SK-N-SH (cell line): ENCODE results near the gene CCNJL. TPM values are rescaled to one million over a fixed set of nuclear protein-coding genes. Genes with fewer than 3 reads are reported as not detected.

Experiments
- CTCF ChIA-PET: fragments of 300-600, 350-600 bp; formaldehyde crosslinking; extraction: SDS; loops from one replicate; lab custom pipeline; 2021; lab: Yijun Ruan, JAX
- POLR2A ChIA-PET: fragments of 350-600 bp; sonication (Branson Sonifier 250); formaldehyde crosslinking; extraction: SDS; loops from one replicate; lab custom pipeline; 2020; ENCODE audit warnings: antibody characterized with exemption, inconsistent platforms; lab: Yijun Ruan, JAX
- DNase-seq: peaks from one replicate; pipeline ENCODE4 v3.0.0; 2012
- H2AFZ ChIP-seq: fragments of 200-600 bp; sonication (generic); 2 replicates; pipeline ENCODE4 v1.8.1; 2016; ENCODE audit warnings: antibody characterized with exemption, mild to moderate bottlenecking, low read depth
- H3F3A ChIP-seq: fragments of 200-600 bp; sonication (generic); replicated peaks from 2 replicates; pipeline ENCODE3; 2016; ENCODE audit warnings: antibody characterized with exemption, mild to moderate bottlenecking; ENCODE audit not compliant: insufficient read depth
- H3K27ac ChIP-seq, 2 experiments: fragments of 200-500 bp in 1 of 2; fragments of 200-600 bp in 1 of 2; sonication (Bioruptor generic) in 1 of 2; sonication (generic), shearing (Covaris generic) in 1 of 2; 2 replicates each; pipeline versions ENCODE4 v1.5.1 to v1.6.1; 2014 to 2016; ENCODE audit warnings: low read depth in 2 of 2, inconsistent platforms in 1 of 2, low read length in 1 of 2, mild to moderate bottlenecking in 1 of 2, mixed read lengths in 1 of 2
- H3K27me3 ChIP-seq: fragments of 200-600 bp; sonication (generic), shearing (Covaris generic); 2 replicates; pipeline ENCODE4 v1.6.1; 2016; ENCODE audit warnings: mixed run types; ENCODE audit not compliant: insufficient read depth
- H3K36me3 ChIP-seq, 2 experiments: fragments of 200-500 bp in 1 of 2; fragments of 200-600 bp in 1 of 2; sonication (Bioruptor generic) in 1 of 2; sonication (generic) in 1 of 2; replicated peaks in 1 of 2; 2 replicates each; pipeline versions ENCODE3 to v1.5.1; 2014 to 2016; ENCODE audit warnings: low read length in 1 of 2, mild to moderate bottlenecking in 1 of 2; ENCODE audit not compliant: insufficient read depth in 2 of 2, control insufficient read depth in 1 of 2
- H3K4me1 ChIP-seq, 2 experiments: fragments of 200-500 bp in 1 of 2; fragments of 200-600 bp in 1 of 2; sonication (Bioruptor generic) in 1 of 2; sonication (generic), shearing (Covaris generic) in 1 of 2; 2 replicates each; pipeline versions ENCODE4 v1.5.1 to v1.6.1; 2014 to 2016; ENCODE audit warnings: low read depth in 1 of 2, low read length in 1 of 2, mixed run types in 1 of 2; ENCODE audit not compliant: insufficient read depth in 2 of 2, control insufficient read depth in 1 of 2
- H3K4me2 ChIP-seq: fragments of 200-600 bp; sonication (generic), shearing (Covaris generic); 2 replicates; pipeline ENCODE4 v1.6.1; 2017; ENCODE audit warnings: mixed run types
- H3K4me3 ChIP-seq, 2 experiments: fragments of 200-500 bp in 1 of 2; fragments of 200-600 bp in 1 of 2; sonication (Bioruptor generic) in 1 of 2; sonication (generic), shearing (Covaris generic) in 1 of 2; 2 replicates each; pipeline versions ENCODE4 v1.5.1 to v1.8.1; 2014 to 2016; ENCODE audit warnings: low read depth in 2 of 2, inconsistent platforms in 1 of 2, low read length in 1 of 2, mild to moderate bottlenecking in 1 of 2, mixed read lengths in 1 of 2, moderate library complexity in 1 of 2
- H3K79me2 ChIP-seq: fragments of 200-600 bp; sonication (generic); 2 replicates; pipeline ENCODE4 v1.8.1; 2017; ENCODE audit warnings: mild to moderate bottlenecking; ENCODE audit not compliant: insufficient read depth
- H3K9ac ChIP-seq: fragments of 200-600 bp; sonication (generic); 2 replicates; pipeline ENCODE4 v1.6.1; 2017; ENCODE audit warnings: mixed run types
- H3K9me2 ChIP-seq: fragments of 200-600 bp; sonication (generic); 2 replicates; pipeline ENCODE4 v1.6.1; 2017; ENCODE audit warnings: mixed run types
- H3K9me3 ChIP-seq: fragments of 200-600 bp; sonication (generic); 2 replicates; pipeline ENCODE4 v1.6.1; 2017; ENCODE audit warnings: mixed run types, mild to moderate bottlenecking, moderate library complexity
- H4K20me1 ChIP-seq: fragments of 200-600 bp; sonication (generic); 2 replicates; pipeline ENCODE4 v1.6.1; 2017; ENCODE audit warnings: mild to moderate bottlenecking, mixed run types; ENCODE audit not compliant: insufficient read depth
- CHD2 ChIP-seq: fragments of 150-350 bp; IDR thresholded peaks from 2 replicates; pipeline ENCODE4 v1.6.1; 2018; ENCODE audit warnings: low read length; ENCODE audit not compliant: partially characterized antibody
- ELF1 ChIP-seq: IDR thresholded peaks from 2 replicates; pipeline ENCODE4 v1.4.0; 2012
- EZH2phosphoT487 ChIP-seq: fragments of 200-600 bp; sonication (generic); IDR thresholded peaks from 2 replicates; pipeline ENCODE4 v1.6.1; 2017; ENCODE audit warnings: low read depth, mixed run types, mild to moderate bottlenecking, antibody characterized with exemption, moderate library complexity, borderline replicate concordance
- FOXJ3 ChIP-seq: sonication (generic); formaldehyde crosslinking; IDR thresholded peaks from 2 replicates; pipeline ENCODE4 v1.5.1; 2020; ENCODE audit warnings: mild to moderate bottlenecking, missing genetic modification reagents
- JUND ChIP-seq: IDR thresholded peaks from 2 replicates; pipeline ENCODE4 v1.4.0; 2012
- MXI1 ChIP-seq: IDR thresholded peaks from 2 replicates; pipeline ENCODE4 v1.6.1; 2012; ENCODE audit warnings: mild to moderate bottlenecking, low read depth, low read length, improper control_type of control experiment
- NFIC ChIP-seq: IDR thresholded peaks from 2 replicates; pipeline ENCODE4 v1.4.0; 2012; ENCODE audit warnings: borderline replicate concordance
- PBX3 ChIP-seq: IDR thresholded peaks from 2 replicates; pipeline ENCODE4; 2012
- RAD21 ChIP-seq: IDR thresholded peaks from 2 replicates; pipeline ENCODE4 v1.6.1; 2012; ENCODE audit warnings: mild to moderate bottlenecking, low read length
- RFX5 ChIP-seq: IDR thresholded peaks from 2 replicates; pipeline ENCODE4 v1.6.1; 2012; ENCODE audit warnings: mild to moderate bottlenecking, improper control_type of control experiment, low read length
- RXRA ChIP-seq: IDR thresholded peaks from 2 replicates; pipeline ENCODE4 v1.4.0; 2012; ENCODE audit warnings: low read depth, mild to moderate bottlenecking, borderline replicate concordance
- SIN3A ChIP-seq: IDR thresholded peaks from 2 replicates; pipeline ENCODE4 v1.6.1; 2012; ENCODE audit warnings: low read depth, mild to moderate bottlenecking, low read length, moderate library complexity, borderline replicate concordance
- SMC3 ChIP-seq: IDR thresholded peaks from 2 replicates; pipeline ENCODE4 v1.6.1; 2012; ENCODE audit warnings: low read depth, low read length, improper control_type of control experiment
- TCF12 ChIP-seq: IDR thresholded peaks from 2 replicates; pipeline ENCODE4 v1.4.0; 2012
- USF1 ChIP-seq: IDR thresholded peaks from 2 replicates; pipeline ENCODE4 v1.4.0; 2012; ENCODE audit warnings: low read depth, borderline replicate concordance
- YY1 ChIP-seq: IDR thresholded peaks from 2 replicates; pipeline ENCODE4 v1.4.0; 2012; ENCODE audit warnings: low read depth, mild to moderate bottlenecking
- WGBS: methylation state at CpG from one replicate; pipeline ENCODE4 v1.1.6; 2017; ENCODE audit warnings: low lambda C conversion rate; 5-methylcytosine and 5-hydroxymethylcytosine counted together
- polyA plus RNA-seq, 3 experiments: library from polyadenylated mRNA; depleted of rRNA; stranded (reverse); fragments of >200 nt; gene quantifications; 2 replicates each; pipeline ENCODE4 v1.2.3, GENCODE V29; 2012
- TF ChIP-seq, protein P1 (sequence below): fragments of 150-350 bp; IDR thresholded peaks from 2 replicates; pipeline ENCODE4 v1.6.1; 2017; ENCODE audit warnings: antibody characterized with exemption, low read length, low read depth, borderline replicate concordance
- TF ChIP-seq, protein P2 (sequence below): IDR thresholded peaks from 2 replicates; pipeline ENCODE4 v1.6.1; 2012; ENCODE audit warnings: mild to moderate bottlenecking, low read depth, low read length, moderate library complexity
- TF ChIP-seq, protein P3 (sequence below): fragments of 150-350 bp; IDR thresholded peaks from 2 replicates; pipeline ENCODE4 v1.6.1; 2016; ENCODE audit warnings: mild to moderate bottlenecking, low read depth, low read length

The CCNJL gene
- polyA plus RNA-seq, 1 of the 3 experiments (the other 2 are of a cell fraction): 7.1 TPM

GRCh38 chr5:160272264-160272663 lies 40.1 kb downstream of the CCNJL start:
- H3K4me1 ChIP-seq: peaks cover 11 to 26% of the 10 kb centered on the region in 2 experiments; a peak in 3 of 4 replicates
- no peak for DNase-seq
- WGBS: 88% methylated on average over 3 of the region's 3 CpGs
- TF ChIP-seq SMC3 (no peak), RXRA (no peak), TCF12 (no peak), SIN3A (no peak), FOXJ3 (CRISPR knock-in tag) (no peak), ELF1 (no peak), USF1 (no peak), RAD21 (no peak), RFX5 (no peak), JUND (no peak)
- TF ChIP-seq, protein P1, sequence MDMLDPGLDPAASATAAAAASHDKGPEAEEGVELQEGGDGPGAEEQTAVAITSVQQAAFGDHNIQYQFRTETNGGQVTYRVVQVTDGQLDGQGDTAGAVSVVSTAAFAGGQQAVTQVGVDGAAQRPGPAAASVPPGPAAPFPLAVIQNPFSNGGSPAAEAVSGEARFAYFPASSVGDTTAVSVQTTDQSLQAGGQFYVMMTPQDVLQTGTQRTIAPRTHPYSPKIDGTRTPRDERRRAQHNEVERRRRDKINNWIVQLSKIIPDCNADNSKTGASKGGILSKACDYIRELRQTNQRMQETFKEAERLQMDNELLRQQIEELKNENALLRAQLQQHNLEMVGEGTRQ: no peak
- H3K27me3 ChIP-seq: no peaks in the 10 kb centered on the region
- H3K4me3 ChIP-seq: no peak overlapping the region
- H4K20me1 ChIP-seq: no peaks in the 10 kb centered on the region
- no peak overlapping the region for H2AFZ ChIP-seq
- peaks cover 19 to 20% of the 10 kb centered on the region in 2 experiments for H3K36me3 ChIP-seq
- POLR2A ChIA-PET: no interaction called here
- H3K27ac ChIP-seq: peak overlapping the region in 1 of 2 experiments; percentile 29; a peak in 1 of 4 replicates
- H3K9me3 ChIP-seq: no peaks in the 10 kb centered on the region
- CTCF ChIA-PET: interaction anchor here (0.8 to 3.1 kb wide), 2 partner anchors 15 to 73 kb away, joined by 4 to 11 read pairs; no protein-coding TSS in a partner anchor
- H3K4me2 ChIP-seq: no peak overlapping the region
- H3F3A ChIP-seq: no peaks in the 10 kb centered on the region
- H3K9ac ChIP-seq: no peak overlapping the region
- H3K79me2 ChIP-seq: no peaks in the 10 kb centered on the region
- no peaks in the 10 kb centered on the region for H3K9me2 ChIP-seq

- Histone ChIP-seq H4K20me1 (no peaks in the 10 kb centered on the region), H3K9ac (no peak overlapping the region), H3F3A (no peaks in the 10 kb centered on the region), H3K27ac (peak overlapping the region in 1 of 2 experiments; percentile 67; a peak in 2 of 4 replicates), H3K9me2 (no peaks in the 10 kb centered on the region), H3K4me2 (no peak overlapping the region), H3K9me3 (no peaks in the 10 kb centered on the region), H3K4me1 (peaks cover 11 to 30% of the 10 kb centered on the region in 2 experiments; a peak in 3 of 4 replicates), H3K36me3 (peaks cover 16 to 19% of the 10 kb centered on the region in 2 experiments), H3K4me3 (no peak overlapping the region), H2AFZ (no peak overlapping the region), H3K79me2 (no peaks in the 10 kb centered on the region), H3K27me3 (no peaks in the 10 kb centered on the region)
- ChIA-PET CTCF (interaction anchor here (0.8 to 3.1 kb wide), 3 partner anchors 16 to 119 kb away, joined by 3 to 11 read pairs (median 4); no protein-coding TSS in a partner anchor), POLR2A (interaction anchor here (0.6 to 0.7 kb wide), 2 partner anchors 20 to 25 kb away, joined by 3 to 4 read pairs; no protein-coding TSS in a partner anchor)
- no peak for DNase-seq
- 91% methylated on average over 6 of the region's 6 CpGs for WGBS
- TF ChIP-seq EZH2phosphoT487: no peak
- TF ChIP-seq, protein P2, sequence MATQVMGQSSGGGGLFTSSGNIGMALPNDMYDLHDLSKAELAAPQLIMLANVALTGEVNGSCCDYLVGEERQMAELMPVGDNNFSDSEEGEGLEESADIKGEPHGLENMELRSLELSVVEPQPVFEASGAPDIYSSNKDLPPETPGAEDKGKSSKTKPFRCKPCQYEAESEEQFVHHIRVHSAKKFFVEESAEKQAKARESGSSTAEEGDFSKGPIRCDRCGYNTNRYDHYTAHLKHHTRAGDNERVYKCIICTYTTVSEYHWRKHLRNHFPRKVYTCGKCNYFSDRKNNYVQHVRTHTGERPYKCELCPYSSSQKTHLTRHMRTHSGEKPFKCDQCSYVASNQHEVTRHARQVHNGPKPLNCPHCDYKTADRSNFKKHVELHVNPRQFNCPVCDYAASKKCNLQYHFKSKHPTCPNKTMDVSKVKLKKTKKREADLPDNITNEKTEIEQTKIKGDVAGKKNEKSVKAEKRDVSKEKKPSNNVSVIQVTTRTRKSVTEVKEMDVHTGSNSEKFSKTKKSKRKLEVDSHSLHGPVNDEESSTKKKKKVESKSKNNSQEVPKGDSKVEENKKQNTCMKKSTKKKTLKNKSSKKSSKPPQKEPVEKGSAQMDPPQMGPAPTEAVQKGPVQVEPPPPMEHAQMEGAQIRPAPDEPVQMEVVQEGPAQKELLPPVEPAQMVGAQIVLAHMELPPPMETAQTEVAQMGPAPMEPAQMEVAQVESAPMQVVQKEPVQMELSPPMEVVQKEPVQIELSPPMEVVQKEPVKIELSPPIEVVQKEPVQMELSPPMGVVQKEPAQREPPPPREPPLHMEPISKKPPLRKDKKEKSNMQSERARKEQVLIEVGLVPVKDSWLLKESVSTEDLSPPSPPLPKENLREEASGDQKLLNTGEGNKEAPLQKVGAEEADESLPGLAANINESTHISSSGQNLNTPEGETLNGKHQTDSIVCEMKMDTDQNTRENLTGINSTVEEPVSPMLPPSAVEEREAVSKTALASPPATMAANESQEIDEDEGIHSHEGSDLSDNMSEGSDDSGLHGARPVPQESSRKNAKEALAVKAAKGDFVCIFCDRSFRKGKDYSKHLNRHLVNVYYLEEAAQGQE: no peak
- TF ChIP-seq ELF1: no peak
- no peak for TF ChIP-seq YY1
- no peak for TF ChIP-seq TCF12
- TF ChIP-seq, protein P3, sequence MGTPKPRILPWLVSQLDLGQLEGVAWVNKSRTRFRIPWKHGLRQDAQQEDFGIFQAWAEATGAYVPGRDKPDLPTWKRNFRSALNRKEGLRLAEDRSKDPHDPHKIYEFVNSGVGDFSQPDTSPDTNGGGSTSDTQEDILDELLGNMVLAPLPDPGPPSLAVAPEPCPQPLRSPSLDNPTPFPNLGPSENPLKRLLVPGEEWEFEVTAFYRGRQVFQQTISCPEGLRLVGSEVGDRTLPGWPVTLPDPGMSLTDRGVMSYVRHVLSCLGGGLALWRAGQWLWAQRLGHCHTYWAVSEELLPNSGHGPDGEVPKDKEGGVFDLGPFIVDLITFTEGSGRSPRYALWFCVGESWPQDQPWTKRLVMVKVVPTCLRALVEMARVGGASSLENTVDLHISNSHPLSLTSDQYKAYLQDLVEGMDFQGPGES: no peak
- no peak for TF ChIP-seq CHD2
- no peak for TF ChIP-seq MXI1
- TF ChIP-seq, protein P1: no peak
- TF ChIP-seq NFIC: no peak
- no peak for TF ChIP-seq RAD21
- TF ChIP-seq FOXJ3 (CRISPR knock-in tag): no peak
- TF ChIP-seq PBX3: no peak
These were observed 40.5 kb downstream of the CCNJL start for GRCh38 chr5:160271836-160272235.
